NT2/D1 (cell line): ENCODE measurements around the gene ATP9A.

ENCODE experiments used
- SUZ12 ChIP-seq: IDR thresholded peaks from 2 replicates; pipeline ENCODE4 v1.6.1; 2011; ENCODE audit not compliant: insufficient read length, insufficient read depth; ENCODE audit errors: extremely low read depth
- YY1 ChIP-seq: IDR thresholded peaks from 2 replicates; pipeline ENCODE4 v1.6.1; 2011; ENCODE audit not compliant: insufficient read length, insufficient read depth
- ZNF274 ChIP-seq: IDR thresholded peaks from 2 replicates; pipeline ENCODE4 v1.6.1; 2011; ENCODE audit warnings: mild to moderate bottlenecking, low read depth, low read length

DNA sequence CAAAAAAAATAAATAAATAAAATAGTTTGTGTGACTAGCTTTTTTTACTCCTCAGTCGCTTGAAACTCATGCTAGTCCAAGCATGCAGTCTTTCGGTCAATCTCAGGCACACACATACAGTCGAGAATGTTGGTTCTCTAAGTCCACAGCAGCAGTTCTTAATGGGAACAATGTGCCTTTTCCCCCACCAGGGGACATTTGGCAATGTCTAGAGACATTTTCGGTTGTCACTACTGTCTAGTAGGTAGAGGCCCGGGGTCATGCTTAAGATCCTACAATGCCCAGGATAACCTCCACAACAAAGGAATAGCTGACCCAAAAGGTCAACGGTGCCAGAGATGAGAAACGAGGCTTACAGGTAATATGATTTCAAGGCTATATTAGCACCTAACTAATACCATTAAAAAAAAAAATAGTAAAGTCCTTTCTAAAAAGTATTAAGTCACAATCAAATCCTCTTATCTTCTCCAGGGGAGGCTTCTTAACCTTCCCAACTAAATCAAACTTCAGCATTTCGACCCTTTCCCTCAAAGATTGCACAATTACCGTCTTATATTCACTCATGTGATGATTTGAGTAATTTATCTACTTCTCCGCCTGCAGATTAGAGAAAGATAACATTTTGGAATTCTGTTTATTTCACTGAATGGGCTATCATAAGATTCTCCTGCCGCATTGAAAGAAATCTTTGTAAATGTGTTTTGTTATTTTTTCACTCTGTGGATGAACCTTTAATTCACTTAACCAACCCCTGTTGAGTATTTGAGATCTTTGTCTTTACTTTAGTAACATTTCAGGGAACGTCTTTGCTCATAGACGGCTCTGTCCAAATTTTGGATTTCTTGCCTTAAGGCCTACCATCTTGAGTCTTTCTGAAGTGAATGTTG lies 42.2 kb upstream of the ATP9A start:
- TF ChIP-seq YY1 (no peak), ZNF274 (no peak), SUZ12 (no peak)
